Body of pancreas (tissue), 4 donors: ENCODE measurements around the gene PABPN1. TPM values are rescaled to one million over a fixed set of nuclear protein-coding genes. Genes with fewer than 3 reads are reported as not detected.

ENCODE experiments used
- ATAC-seq: fragments of 150-250 bp; one replicate; pipeline ENCODE4 v1.9.1; 2016
- DNase-seq, 4 donors: peaks; one replicate each; pipeline ENCODE4 v3.0.0-alpha.2; 2019
- H3K27ac ChIP-seq, 4 donors: fragments of 200-600 bp; sonication (generic); 1 replicate in 3 of 4; 2 replicates in 1 of 4; pipeline versions ENCODE4 v1.5.1 to v1.6.1; 2016 to 2019; ENCODE audit warnings: mild to moderate bottlenecking in 1 of 4, mixed read lengths in 1 of 4, moderate library complexity in 1 of 4
- H3K27me3 ChIP-seq, 2 donors: fragments of 200-600 bp; sonication (generic); one replicate each; pipeline ENCODE4 v1.6.0; 2016; ENCODE audit warnings: mild to moderate bottlenecking in 1 of 2
- H3K36me3 ChIP-seq, 2 donors: fragments of 200-600 bp; sonication (generic); replicated peaks in 1 of 2; 2 replicates each; pipeline ENCODE4 v1.5.1; 2016; ENCODE audit warnings: low read depth in 2 of 2; ENCODE audit not compliant: insufficient read depth in 1 of 2
- H3K4me1 ChIP-seq: fragments of 200-600 bp; sonication (generic); one replicate; pipeline ENCODE4 v1.6.0; 2016
- H3K4me3 ChIP-seq, 2 donors: fragments of 200-600 bp; sonication (generic); 1 replicate in 1 of 2; 2 replicates in 1 of 2; pipeline ENCODE4 v1.5.1; 2016 to 2019
- H3K9me3 ChIP-seq, 3 donors: fragments of 200-600 bp; sonication (generic); 1 replicate in 2 of 3; 2 replicates in 1 of 3; pipeline ENCODE4 v1.5.1; 2016
- POLR2A ChIP-seq, 3 donors: fragments of 450-650 bp; IDR thresholded peaks; one replicate each; pipeline ENCODE4 v1.6.1; 2016; ENCODE audit warnings: antibody characterized with exemption in 3 of 3, mild to moderate bottlenecking in 2 of 3
- WGBS, 2 donors: methylation state at CpG; one replicate each; pipeline ENCODE4 v1.1.5; 2017; 5-methylcytosine and 5-hydroxymethylcytosine counted together
- intact Hi-C: fragments of 100-400 bp; cut with DNase I; formaldehyde crosslinking; loops from one replicate; pipeline ENCODE4 v1.15.1; 2023
- total RNA-seq, 2 donors: library from RNA; depleted of rRNA; stranded (reverse); fragments of >200 nt; gene quantifications; one replicate each; pipeline ENCODE4 v1.1.0, GENCODE V29; 2016
- TF ChIP-seq, protein P1 (sequence below), 7 experiments: fragments of 450-650 bp in 4 of 7; fragments of 200-600 bp in 3 of 7; sonication (generic) in 3 of 7; IDR thresholded peaks; one replicate each; pipeline ENCODE4 v1.5.1; 2016 to 2019; ENCODE audit warnings: antibody characterized with exemption in 7 of 7

The PABPN1 gene
- total RNA-seq, 2 donors from 2014 or later: 28.8 to 46.8 TPM

GRCh38 chr14:23301969-23302289 is 19.3 kb upstream of the PABPN1 start:
- peak; percentile 77 to 93 (median 91) for TF ChIP-seq POLR2A (IDR thresholded peaks at IDR 0.05)
- TF ChIP-seq, protein P1, sequence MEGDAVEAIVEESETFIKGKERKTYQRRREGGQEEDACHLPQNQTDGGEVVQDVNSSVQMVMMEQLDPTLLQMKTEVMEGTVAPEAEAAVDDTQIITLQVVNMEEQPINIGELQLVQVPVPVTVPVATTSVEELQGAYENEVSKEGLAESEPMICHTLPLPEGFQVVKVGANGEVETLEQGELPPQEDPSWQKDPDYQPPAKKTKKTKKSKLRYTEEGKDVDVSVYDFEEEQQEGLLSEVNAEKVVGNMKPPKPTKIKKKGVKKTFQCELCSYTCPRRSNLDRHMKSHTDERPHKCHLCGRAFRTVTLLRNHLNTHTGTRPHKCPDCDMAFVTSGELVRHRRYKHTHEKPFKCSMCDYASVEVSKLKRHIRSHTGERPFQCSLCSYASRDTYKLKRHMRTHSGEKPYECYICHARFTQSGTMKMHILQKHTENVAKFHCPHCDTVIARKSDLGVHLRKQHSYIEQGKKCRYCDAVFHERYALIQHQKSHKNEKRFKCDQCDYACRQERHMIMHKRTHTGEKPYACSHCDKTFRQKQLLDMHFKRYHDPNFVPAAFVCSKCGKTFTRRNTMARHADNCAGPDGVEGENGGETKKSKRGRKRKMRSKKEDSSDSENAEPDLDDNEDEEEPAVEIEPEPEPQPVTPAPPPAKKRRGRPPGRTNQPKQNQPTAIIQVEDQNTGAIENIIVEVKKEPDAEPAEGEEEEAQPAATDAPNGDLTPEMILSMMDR (IDR thresholded peaks at IDR 0.05): no peak
- no peaks in the 10 kb centered on the region for H3K27me3 ChIP-seq
- 0% methylated on average over 4 to 21 of the region's 25 CpGs for WGBS, 2 donors

GRCh38 chr14:23302290-23303225 is 18.7 kb upstream of the PABPN1 start, which contains the start of gene PPP1R3E:
Gene PPP1R3E (minus strand): TSS chr14:23302859. CDS start chr14:23302576, 283 bp downstream.
- 1 to 3% methylated on average over 31 to 81 of the region's 81 CpGs for whole genome bisulfite sequencing, 2 donors
- intact Hi-C loops: no loop called here
- peak; percentile 35 for ATAC-seq
- Histone ChIP-seq H3K36me3 (no peaks in the 10 kb centered on the region), H3K4me3 (peak within 1 kb of the TSS; percentile 3 to 47), H3K27ac (peak within 1 kb of the TSS; percentile 94 to 99 (median 98)), H3K9me3 (no peaks in the 10 kb centered on the region), H3K27me3 (no peaks in the 10 kb centered on the region), H3K4me1 (peaks cover 39% of the 10 kb centered on the region)
- TF ChIP-seq, protein P1 (IDR thresholded peaks at IDR 0.05): no peak
- peak; percentile 4 to 65 (median 6) for TF ChIP-seq POLR2A (IDR thresholded peaks at IDR 0.05)
- DNase-seq: peak; percentile 70 to 77 (median 76)

More at GRCh38 chr14:23301969-23302289, 19.3 kb upstream of the PABPN1 start:
- no peaks in the 10 kb centered on the region for H3K9me3 ChIP-seq
- peak overlapping the region; percentile 3 to 47 for H3K4me3 ChIP-seq
- H3K27ac ChIP-seq: peak overlapping the region; percentile 94 to 99 (median 98)
- H3K36me3 ChIP-seq: no peaks in the 10 kb centered on the region
- DNase-seq (no peak), ATAC-seq (peak; percentile 10)
- H3K4me1 ChIP-seq: peaks cover 35% of the 10 kb centered on the region
- intact Hi-C loops: no loop called here

- peak; percentile 92 to 95 (median 93) for DNase-seq
- Histone ChIP-seq H3K27me3 (no peaks in the 10 kb centered on the region), H3K36me3 (no peaks in the 10 kb centered on the region), H3K4me3 (peak within 1 kb of the TSS; percentile 64 to 85), H3K9me3 (no peaks in the 10 kb centered on the region), H3K4me1 (peaks cover 49% of the 10 kb centered on the region), H3K27ac (peak within 1 kb of the TSS; percentile 77 to 93 (median 89))
- TF ChIP-seq POLR2A (IDR thresholded peaks at IDR 0.05): peak; percentile 42 to 85 (median 84)
- TF ChIP-seq, protein P1 (IDR thresholded peaks at IDR 0.05): no peak
- intact Hi-C loops: no loop called here
- WGBS, 2 donors: 2% methylated on average over 22 to 24 of the region's 24 CpGs
- ATAC-seq: peak; percentile 70
These were observed 14.7 kb upstream of the PABPN1 start, which contains the start of gene BCL2L2 for GRCh38 chr14:23306412-23307145. Gene BCL2L2 (plus strand): TSS chr14:23306833. CDS start chr14:23307768, 935 bp downstream.

GRCh38 chr14:23307146-23307530 is 14.1 kb upstream of the PABPN1 start:
- intact Hi-C loops: no loop called here
- ATAC-seq (no peak), DNase-seq (no peak)
- no peaks in the 10 kb centered on the region for H3K9me3 ChIP-seq
- H3K4me3 ChIP-seq: peak overlapping the region; percentile 64 to 85
- H3K36me3 ChIP-seq: no peaks in the 10 kb centered on the region
- peak overlapping the region; percentile 77 to 93 (median 89) for H3K27ac ChIP-seq
- H3K4me1 ChIP-seq: peaks cover 49% of the 10 kb centered on the region
- 4 to 5% methylated on average over 5 of the region's 5 CpGs for WGBS, 2 donors
- TF ChIP-seq, protein P1 (IDR thresholded peaks at IDR 0.05): no peak
- TF ChIP-seq POLR2A (IDR thresholded peaks at IDR 0.05): no peak
- no peaks in the 10 kb centered on the region for H3K27me3 ChIP-seq
